Neuron (in vitro differentiated cells): ENCODE results near the gene LRRC61.
A peak's percentile ranks its signal among the peaks of the same experiment; 100 is the strongest.

Experiments used
- H2AFZ ChIP-seq: one replicate; pipeline ENCODE4 v1.6.1; 2013; ENCODE audit warnings: low read depth, mild to moderate bottlenecking, inconsistent platforms, low read length, moderate library complexity
- H3K27me3 ChIP-seq: one replicate; pipeline ENCODE4 v1.6.1; 2013; ENCODE audit warnings: low read length; ENCODE audit not compliant: insufficient read depth
- H3K36me3 ChIP-seq: one replicate; pipeline ENCODE4 v1.6.1; 2013; ENCODE audit warnings: low read length; ENCODE audit not compliant: insufficient read depth
- H3K4me1 ChIP-seq: one replicate; pipeline ENCODE4 v1.6.1; 2013; ENCODE audit warnings: low read length; ENCODE audit not compliant: insufficient read depth
- H3K4me3 ChIP-seq: 2 replicates; pipeline ENCODE4 v1.5.1; 2013; ENCODE audit warnings: mild to moderate bottlenecking, low read length, moderate library complexity
- H3K9me3 ChIP-seq: one replicate; pipeline ENCODE4 v1.6.1; 2013; ENCODE audit warnings: low read length

LRRC61 gene

DNA sequence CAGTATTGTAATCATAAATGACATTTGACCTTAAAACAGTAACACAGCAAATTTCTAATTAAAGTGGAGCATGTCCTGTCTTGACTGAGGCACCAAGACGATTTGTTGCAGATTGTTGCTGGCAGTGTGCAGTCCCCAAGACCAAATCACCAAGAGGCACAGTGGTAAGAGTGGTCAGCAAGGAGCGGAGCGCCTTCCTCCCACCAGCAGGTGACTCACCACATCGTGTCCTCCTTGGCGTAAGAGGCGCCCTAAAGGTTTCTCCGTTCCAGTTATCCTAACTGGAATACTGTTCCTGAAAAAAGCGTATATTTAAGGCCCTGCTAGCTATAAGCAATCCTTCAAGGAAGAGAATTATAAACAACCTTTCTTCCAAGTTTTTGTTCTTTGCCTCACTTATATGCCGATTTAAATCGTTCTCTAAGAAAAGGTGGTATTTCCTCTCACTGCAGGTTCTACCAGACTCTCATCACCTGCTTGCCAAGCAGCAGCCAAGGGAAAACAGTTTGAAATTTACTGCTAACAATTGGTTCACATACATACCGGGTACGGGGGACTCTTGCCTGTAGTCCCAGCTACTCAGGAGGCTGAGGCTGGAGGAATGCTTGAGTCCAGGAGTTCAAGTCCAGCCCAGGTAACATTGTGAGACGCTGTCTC, 34.7 kb downstream of the LRRC61 start:
- Histone ChIP-seq H3K27me3 (no peaks in the 10 kb centered on the region), H3K9me3 (no peaks in the 10 kb centered on the region), H3K4me3 (no peak overlapping the region), H3K36me3 (no peaks in the 10 kb centered on the region), H3K4me1 (peaks cover 13% of the 10 kb centered on the region), H2AFZ (no peak overlapping the region)

DNA sequence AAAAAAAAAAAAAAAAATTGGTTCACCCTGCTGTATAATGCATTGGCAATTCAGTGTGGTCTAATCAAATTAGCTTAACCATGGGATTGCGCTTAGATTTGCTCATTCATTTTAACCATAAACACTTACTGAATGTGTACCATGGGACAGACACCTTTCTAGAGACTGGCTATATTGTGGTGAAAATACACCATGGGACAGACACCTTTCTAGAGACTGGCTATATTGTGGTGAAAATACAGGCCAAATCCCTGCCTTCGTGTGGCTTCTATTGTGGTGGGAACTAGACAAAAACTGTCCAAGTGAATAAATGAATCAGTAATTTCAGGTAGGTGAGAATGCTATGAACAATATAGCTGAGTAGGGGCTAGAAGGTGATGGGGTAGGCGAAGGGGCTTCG, 35.3 kb downstream of the LRRC61 start:
- Histone ChIP-seq H2AFZ (no peak overlapping the region), H3K4me3 (no peak overlapping the region), H3K27me3 (no peaks in the 10 kb centered on the region), H3K4me1 (peaks cover 13% of the 10 kb centered on the region), H3K9me3 (no peaks in the 10 kb centered on the region), H3K36me3 (no peaks in the 10 kb centered on the region)

DNA sequence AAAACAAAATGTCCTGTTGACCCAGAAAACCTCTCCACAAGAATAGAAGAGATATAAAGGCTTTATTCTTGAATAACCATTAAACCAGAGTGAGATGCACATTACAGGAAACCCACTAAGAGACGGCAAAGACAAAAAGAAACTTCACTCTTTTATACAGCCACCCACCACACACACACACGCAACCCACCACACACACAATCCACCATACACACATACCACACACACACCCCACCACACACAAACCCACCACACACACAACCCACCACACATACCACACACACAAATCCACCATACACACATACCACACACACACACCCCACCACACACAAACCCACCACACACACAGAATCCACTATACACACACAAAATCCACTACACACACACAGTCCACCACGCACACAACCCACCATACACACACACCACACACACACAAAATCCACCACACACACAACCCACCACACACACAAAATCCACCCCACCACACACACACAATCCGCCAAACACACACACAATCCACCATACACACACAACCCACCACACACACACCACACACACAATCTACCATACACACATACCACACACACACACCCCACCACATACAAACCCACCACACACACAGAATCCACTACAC, 36.0 kb downstream of the LRRC61 start:
- Histone ChIP-seq H3K4me3 (no peak overlapping the region), H3K9me3 (no peaks in the 10 kb centered on the region), H2AFZ (no peak overlapping the region)

GRCh38 chr7:150359622-150360362, 36.6 kb downstream of the LRRC61 start:
- Histone ChIP-seq H3K36me3 (no peaks in the 10 kb centered on the region), H2AFZ (no peak overlapping the region), H3K4me1 (peaks cover 13% of the 10 kb centered on the region), H3K27me3 (no peaks in the 10 kb centered on the region), H3K4me3 (no peak overlapping the region), H3K9me3 (no peaks in the 10 kb centered on the region)

More for the DNA sequence above, 36.0 kb downstream of the LRRC61 start:
- no peaks in the 10 kb centered on the region for H3K36me3 ChIP-seq
- no peaks in the 10 kb centered on the region for H3K27me3 ChIP-seq
- peaks cover 13% of the 10 kb centered on the region for H3K4me1 ChIP-seq

DNA sequence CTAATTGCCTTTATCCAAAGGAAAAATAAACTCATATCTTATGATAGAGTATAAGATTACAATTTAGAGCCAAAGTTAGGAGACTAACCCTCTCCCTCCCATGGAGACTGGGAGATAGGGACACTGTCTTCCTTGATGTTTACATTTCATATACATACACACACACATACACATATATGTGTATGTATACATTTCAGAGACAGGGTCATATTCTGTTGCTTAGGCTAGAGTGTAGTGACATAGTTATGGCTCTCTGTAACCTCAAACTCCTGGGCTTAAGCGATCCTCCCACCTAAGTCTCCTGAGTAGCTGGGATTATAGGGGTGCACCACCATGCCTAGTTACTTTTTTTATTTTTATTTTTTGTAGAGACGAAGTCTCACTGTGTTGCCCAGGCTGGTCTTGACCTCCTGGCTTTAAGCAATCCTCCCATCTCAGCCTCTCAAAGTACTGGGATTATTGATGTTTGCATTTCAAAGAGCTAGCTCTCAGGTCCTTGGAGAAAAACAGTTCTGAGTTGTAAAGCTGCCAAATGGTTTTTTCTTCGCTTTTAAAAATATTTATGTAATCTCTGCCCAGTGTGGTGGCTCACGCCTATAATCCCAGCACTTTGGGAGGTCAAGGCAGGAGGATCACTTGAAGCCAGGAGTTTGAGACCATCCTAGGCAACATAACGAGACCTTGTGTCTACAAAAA, 37.4 kb downstream of the LRRC61 start:
- peaks cover 13% of the 10 kb centered on the region for H3K4me1 ChIP-seq
- H3K27me3 ChIP-seq = no peaks in the 10 kb centered on the region
- H3K4me3 ChIP-seq = no peak overlapping the region
- no peaks in the 10 kb centered on the region for H3K9me3 ChIP-seq
- H3K36me3 ChIP-seq = no peaks in the 10 kb centered on the region
- no peak overlapping the region for H2AFZ ChIP-seq

GRCh38 chr7:150361402-150361801, 38.2 kb downstream of the LRRC61 start:
- Histone ChIP-seq H3K27me3 (no peaks in the 10 kb centered on the region), H3K4me1 (peaks cover 13% of the 10 kb centered on the region), H3K9me3 (no peaks in the 10 kb centered on the region), H3K4me3 (no peak overlapping the region), H2AFZ (no peak overlapping the region), H3K36me3 (no peaks in the 10 kb centered on the region)

GRCh38 chr7:150361807-150362621, 38.9 kb downstream of the LRRC61 start:
- H3K9me3 ChIP-seq = no peaks in the 10 kb centered on the region
- no peak overlapping the region for H2AFZ ChIP-seq
- no peak overlapping the region for H3K4me3 ChIP-seq
- no peaks in the 10 kb centered on the region for H3K27me3 ChIP-seq
- H3K36me3 ChIP-seq = no peaks in the 10 kb centered on the region
- H3K4me1 ChIP-seq = peaks cover 13% of the 10 kb centered on the region

GRCh38 chr7:150363370-150363769, 40.2 kb downstream of the LRRC61 start:
- Histone ChIP-seq H3K4me1 (peaks cover 20% of the 10 kb centered on the region), H3K36me3 (no peaks in the 10 kb centered on the region), H3K27me3 (no peaks in the 10 kb centered on the region), H2AFZ (no peak overlapping the region), H3K4me3 (no peak overlapping the region), H3K9me3 (no peaks in the 10 kb centered on the region)

- Histone ChIP-seq H2AFZ (no peak overlapping the region), H3K9me3 (no peaks in the 10 kb centered on the region), H3K4me1 (peaks cover 20% of the 10 kb centered on the region), H3K27me3 (no peaks in the 10 kb centered on the region), H3K36me3 (no peaks in the 10 kb centered on the region), H3K4me3 (no peak overlapping the region)
These were observed 40.7 kb downstream of the LRRC61 start for GRCh38 chr7:150363872-150364271.

GRCh38 chr7:150365194-150365593, 42.0 kb downstream of the LRRC61 start:
- Histone ChIP-seq H3K36me3 (no peaks in the 10 kb centered on the region), H3K27me3 (no peaks in the 10 kb centered on the region)

DNA sequence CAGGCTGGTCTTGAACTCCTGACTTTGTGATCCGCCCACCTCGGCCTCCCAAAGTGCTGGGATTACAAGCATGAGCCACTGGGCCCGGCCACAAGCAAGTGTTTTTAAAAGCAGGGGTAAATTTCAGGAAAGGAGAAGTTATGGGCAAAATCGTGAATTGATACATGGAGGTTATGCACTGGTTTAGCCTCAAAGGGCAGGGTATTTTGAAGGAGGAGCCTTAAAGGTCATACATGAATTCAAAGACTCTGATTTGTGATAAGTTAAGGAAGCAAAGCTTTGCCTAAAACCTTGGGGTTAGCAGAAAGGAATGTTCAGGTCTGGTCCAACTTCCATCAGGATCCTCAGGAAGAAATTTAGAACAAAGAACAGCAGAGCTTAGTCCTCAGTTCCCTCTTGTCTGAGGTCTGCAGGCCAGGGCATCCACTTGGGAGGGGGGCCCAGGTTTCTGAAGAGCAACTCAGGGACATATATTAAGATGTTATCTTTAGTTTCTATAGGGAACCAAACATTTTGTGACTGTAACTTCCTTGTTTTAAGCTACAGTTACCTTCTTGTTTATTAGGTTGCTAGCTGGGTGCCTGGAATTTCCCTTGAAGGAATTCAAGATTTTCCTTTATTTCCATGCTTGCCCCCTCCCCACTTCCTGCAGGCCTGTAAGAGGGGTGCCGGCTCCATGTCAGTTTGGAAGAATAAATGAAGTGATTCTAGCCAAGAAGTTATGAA, 42.7 kb downstream of the LRRC61 start:
- Histone ChIP-seq H2AFZ (no peak overlapping the region), H3K9me3 (no peaks in the 10 kb centered on the region), H3K36me3 (peaks cover 4% of the 10 kb centered on the region), H3K4me1 (peaks cover 32% of the 10 kb centered on the region), H3K27me3 (no peaks in the 10 kb centered on the region), H3K4me3 (no peak overlapping the region)

More at GRCh38 chr7:150365194-150365593, 42.0 kb downstream of the LRRC61 start:
- Histone ChIP-seq H3K9me3 (no peaks in the 10 kb centered on the region), H3K4me1 (peaks cover 26% of the 10 kb centered on the region), H3K4me3 (no peak overlapping the region), H2AFZ (no peak overlapping the region)

DNA sequence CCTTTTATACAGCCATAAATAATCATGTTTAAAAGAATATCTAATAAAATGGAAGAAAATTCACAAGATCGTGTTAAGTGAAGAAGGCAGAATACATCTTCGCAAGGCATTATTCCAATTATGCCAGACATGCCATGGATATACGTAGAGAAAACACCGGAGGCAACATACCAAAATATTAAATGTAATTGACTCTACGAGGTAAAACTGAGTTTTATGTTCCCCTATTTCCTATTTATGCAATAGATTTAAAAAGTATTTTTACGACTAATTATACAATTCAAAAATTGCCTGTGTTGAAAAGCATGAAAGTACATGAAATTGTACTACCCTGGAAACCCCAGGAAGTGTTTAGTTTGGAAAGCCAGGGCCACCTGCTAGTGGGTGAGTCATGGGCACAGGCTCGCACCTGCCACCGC, 44.5 kb downstream of the LRRC61 start:
- Histone ChIP-seq H3K9me3 (no peaks in the 10 kb centered on the region), H3K4me3 (peak overlapping the region; percentile 91), H3K4me1 (peaks cover 23% of the 10 kb centered on the region), H3K36me3 (peaks cover 18% of the 10 kb centered on the region), H3K27me3 (no peaks in the 10 kb centered on the region), H2AFZ (peak overlapping the region; percentile 80)
